DND-41 (cell line): ENCODE measurements around the gene DAB2.

Experiments
- ATAC-seq: fragments of 200-7000 bp; cut with Tn5 transposase; 3 replicates; pipeline ENCODE4 v1.9.1; 2021; ENCODE audit warnings: low read depth; ENCODE audit not compliant: insufficient read depth
- DNase-seq: peaks from one replicate; pipeline ENCODE4 v3.0.0-alpha.2; 2020
- H2AFZ ChIP-seq: 2 replicates; pipeline ENCODE4 v1.6.0; 2012; ENCODE audit warnings: low read depth, low read length
- H3K27ac ChIP-seq: 2 replicates; pipeline ENCODE4 v1.5.1; 2012; ENCODE audit warnings: low read length, inconsistent platforms
- H3K27me3 ChIP-seq: fragments of 200-600 bp; sonication (generic); 2 replicates; pipeline ENCODE4 v1.6.0; 2012; ENCODE audit warnings: low read length, mild to moderate bottlenecking, inconsistent platforms; ENCODE audit not compliant: insufficient read depth, poor library complexity
- H3K36me3 ChIP-seq: 2 replicates; pipeline ENCODE4 v1.5.1; 2012; ENCODE audit warnings: low read length, inconsistent platforms; ENCODE audit not compliant: insufficient read depth
- H3K4me1 ChIP-seq: 2 replicates; pipeline ENCODE4 v1.5.1; 2012; ENCODE audit warnings: mild to moderate bottlenecking, low read length; ENCODE audit not compliant: insufficient read depth
- H3K4me2 ChIP-seq: 2 replicates; pipeline ENCODE4 v1.6.0; 2012; ENCODE audit warnings: mild to moderate bottlenecking, moderate library complexity, low read length, inconsistent platforms; ENCODE audit not compliant: insufficient read depth
- H3K4me3 ChIP-seq, 2 experiments: fragments of 200-600 bp in 1 of 2; shearing (Covaris generic) in 1 of 2; 2 replicates each; pipeline ENCODE4 v1.5.1; 2012 to 2016; ENCODE audit warnings: inconsistent platforms in 2 of 2, low read length in 2 of 2, mild to moderate bottlenecking in 2 of 2, low read depth in 1 of 2, moderate library complexity in 1 of 2
- H3K79me2 ChIP-seq: 2 replicates; pipeline ENCODE4 v1.6.0; 2012; ENCODE audit warnings: low read length, inconsistent platforms; ENCODE audit not compliant: insufficient read depth
- H3K9ac ChIP-seq: 2 replicates; pipeline ENCODE4 v1.6.0; 2012; ENCODE audit warnings: low read depth, mild to moderate bottlenecking, inconsistent platforms, low read length, moderate library complexity
- H3K9me3 ChIP-seq: 2 replicates; pipeline ENCODE4 v1.5.1; 2012; ENCODE audit warnings: low read length, moderate library complexity, mild to moderate bottlenecking, inconsistent platforms; ENCODE audit not compliant: insufficient read depth, severe bottlenecking
- H4K20me1 ChIP-seq: 2 replicates; pipeline ENCODE4 v1.6.0; 2012; ENCODE audit warnings: low read length; ENCODE audit not compliant: insufficient read depth
- EZH2 ChIP-seq: IDR thresholded peaks from 3 replicates; pipeline ENCODE4 v1.6.1; 2012; ENCODE audit warnings: borderline replicate concordance, low read depth, mild to moderate bottlenecking, moderate library complexity, low read length, inconsistent platforms; ENCODE audit not compliant: severe bottlenecking
- TF ChIP-seq, protein P1 (sequence below): IDR thresholded peaks from 2 replicates; pipeline ENCODE4 v1.5.1; 2012; ENCODE audit warnings: borderline replicate concordance, low read length, moderate library complexity, mild to moderate bottlenecking; ENCODE audit not compliant: poor library complexity, severe bottlenecking; ENCODE audit errors: extremely low read depth

DAB2 gene

GRCh38 chr5:39447059-39447458, 22.3 kb upstream of the DAB2 start:
- no peaks in the 10 kb centered on the region for H3K4me1 ChIP-seq
- H3K9me3 ChIP-seq = no peaks in the 10 kb centered on the region
- H3K4me3 ChIP-seq = no peak overlapping the region
- H3K27me3 ChIP-seq = no peaks in the 10 kb centered on the region
- DNase-seq (no peak), ATAC-seq (no peak)
- H3K36me3 ChIP-seq = no peaks in the 10 kb centered on the region
- H3K27ac ChIP-seq = no peak overlapping the region
- H2AFZ ChIP-seq = no peak overlapping the region
- no peaks in the 10 kb centered on the region for H3K79me2 ChIP-seq
- no peak overlapping the region for H3K4me2 ChIP-seq
- TF ChIP-seq, protein P1, sequence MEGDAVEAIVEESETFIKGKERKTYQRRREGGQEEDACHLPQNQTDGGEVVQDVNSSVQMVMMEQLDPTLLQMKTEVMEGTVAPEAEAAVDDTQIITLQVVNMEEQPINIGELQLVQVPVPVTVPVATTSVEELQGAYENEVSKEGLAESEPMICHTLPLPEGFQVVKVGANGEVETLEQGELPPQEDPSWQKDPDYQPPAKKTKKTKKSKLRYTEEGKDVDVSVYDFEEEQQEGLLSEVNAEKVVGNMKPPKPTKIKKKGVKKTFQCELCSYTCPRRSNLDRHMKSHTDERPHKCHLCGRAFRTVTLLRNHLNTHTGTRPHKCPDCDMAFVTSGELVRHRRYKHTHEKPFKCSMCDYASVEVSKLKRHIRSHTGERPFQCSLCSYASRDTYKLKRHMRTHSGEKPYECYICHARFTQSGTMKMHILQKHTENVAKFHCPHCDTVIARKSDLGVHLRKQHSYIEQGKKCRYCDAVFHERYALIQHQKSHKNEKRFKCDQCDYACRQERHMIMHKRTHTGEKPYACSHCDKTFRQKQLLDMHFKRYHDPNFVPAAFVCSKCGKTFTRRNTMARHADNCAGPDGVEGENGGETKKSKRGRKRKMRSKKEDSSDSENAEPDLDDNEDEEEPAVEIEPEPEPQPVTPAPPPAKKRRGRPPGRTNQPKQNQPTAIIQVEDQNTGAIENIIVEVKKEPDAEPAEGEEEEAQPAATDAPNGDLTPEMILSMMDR = no peak
- no peak for TF ChIP-seq EZH2
- no peak overlapping the region for H3K9ac ChIP-seq
- no peaks in the 10 kb centered on the region for H4K20me1 ChIP-seq

- Histone ChIP-seq H2AFZ (no peak overlapping the region), H3K4me3 (no peak overlapping the region), H3K9ac (no peak overlapping the region), H3K27me3 (no peaks in the 10 kb centered on the region), H3K27ac (no peak overlapping the region), H3K79me2 (no peaks in the 10 kb centered on the region), H3K4me2 (no peak overlapping the region), H3K4me1 (no peaks in the 10 kb centered on the region), H4K20me1 (no peaks in the 10 kb centered on the region), H3K9me3 (no peaks in the 10 kb centered on the region), H3K36me3 (no peaks in the 10 kb centered on the region)
- no peak for DNase-seq
- no peak for ATAC-seq
- no peak for TF ChIP-seq EZH2
- TF ChIP-seq, protein P1 = no peak
Observed at GRCh38 chr5:39446231-39446630, 21.5 kb upstream of the DAB2 start.

GRCh38 chr5:39443911-39444310, 19.1 kb upstream of the DAB2 start:
- Histone ChIP-seq H3K4me1 (no peaks in the 10 kb centered on the region), H4K20me1 (no peaks in the 10 kb centered on the region), H3K36me3 (no peaks in the 10 kb centered on the region), H3K4me3 (no peak overlapping the region), H3K4me2 (no peak overlapping the region), H3K27me3 (no peaks in the 10 kb centered on the region), H3K9ac (no peak overlapping the region), H3K79me2 (no peaks in the 10 kb centered on the region), H3K27ac (no peak overlapping the region), H3K9me3 (no peaks in the 10 kb centered on the region), H2AFZ (no peak overlapping the region)
- no peak for DNase-seq
- TF ChIP-seq EZH2 = no peak
- no peak for ATAC-seq

- Histone ChIP-seq H3K4me1 (no peaks in the 10 kb centered on the region), H4K20me1 (no peaks in the 10 kb centered on the region), H3K9me3 (no peaks in the 10 kb centered on the region), H3K4me2 (no peak overlapping the region), H3K9ac (no peak overlapping the region), H3K36me3 (no peaks in the 10 kb centered on the region), H3K79me2 (no peaks in the 10 kb centered on the region), H3K4me3 (no peak overlapping the region), H3K27ac (no peak overlapping the region), H2AFZ (no peak overlapping the region), H3K27me3 (no peaks in the 10 kb centered on the region)
- no peak for ATAC-seq
- TF ChIP-seq, protein P1 = no peak
- no peak for TF ChIP-seq EZH2
- DNase-seq = no peak
Observed at GRCh38 chr5:39442991-39443390, 18.2 kb upstream of the DAB2 start.
